ELR (cell line): ENCODE measurements around the gene TTR.

Experiments used
- DNase-seq: peaks from one replicate; pipeline ENCODE4 v3.0.0-alpha.2; 2015; ENCODE audit warnings: low read depth

Gene TTR

GRCh38 chr18:31591628-31592027, at the start of gene TTR:
Gene TTR (plus strand): TSS chr18:31591877. CDS start chr18:31591903, 26 bp downstream.
- DNase-seq: no peak

GRCh38 chr18:31546476-31546875, 45.2 kb upstream of the TTR start:
- DNase-seq: no peak

GRCh38 chr18:31548853-31549252, 42.8 kb upstream of the TTR start:
- no peak for DNase-seq

GRCh38 chr18:31549416-31549815, 42.3 kb upstream of the TTR start:
- DNase-seq: no peak

GRCh38 chr18:31551883-31552282, 39.8 kb upstream of the TTR start:
- no peak for DNase-seq

GRCh38 chr18:31553800-31554199, 37.9 kb upstream of the TTR start:
- DNase-seq: peak; percentile 1

GRCh38 chr18:31554776-31555175, 36.9 kb upstream of the TTR start:
- no peak for DNase-seq

GRCh38 chr18:31555971-31556747, 35.5 kb upstream of the TTR start:
- peak; percentile 57 for DNase-seq

GRCh38 chr18:31557446-31557845, 34.2 kb upstream of the TTR start:
- DNase-seq: no peak

GRCh38 chr18:31558567-31558966, 33.1 kb upstream of the TTR start:
- no peak for DNase-seq

- no peak for DNase-seq
Measured at GRCh38 chr18:31562726-31563125, 29.0 kb upstream of the TTR start.

GRCh38 chr18:31563778-31564177, 27.9 kb upstream of the TTR start:
- DNase-seq: no peak

- no peak for DNase-seq
Measured at GRCh38 chr18:31565345-31565744, 26.3 kb upstream of the TTR start.

- no peak for DNase-seq
Measured at GRCh38 chr18:31565782-31566512, 25.7 kb upstream of the TTR start.

- DNase-seq: no peak
Measured at GRCh38 chr18:31566576-31567306, 24.9 kb upstream of the TTR start.

GRCh38 chr18:31572368-31572767, 19.3 kb upstream of the TTR start:
- DNase-seq: no peak

- DNase-seq: no peak
Measured at GRCh38 chr18:31573051-31573450, 18.6 kb upstream of the TTR start.

GRCh38 chr18:31574359-31574758, 17.3 kb upstream of the TTR start:
- no peak for DNase-seq

GRCh38 chr18:31575515-31576257, 16.0 kb upstream of the TTR start:
- no peak for DNase-seq

- no peak for DNase-seq
Measured at GRCh38 chr18:31576670-31577069, 15.0 kb upstream of the TTR start.

GRCh38 chr18:31577195-31577594, 14.5 kb upstream of the TTR start:
- no peak for DNase-seq

GRCh38 chr18:31578126-31578525, 13.6 kb upstream of the TTR start:
- DNase-seq: no peak
